Peyer's patch (tissue), 4 donors: Measurements from ENCODE around the gene CHST7.

Experiments used
- CTCF ChIP-seq, 6 experiments: fragments of 450-650 bp in 4 of 6; fragments of 200-600 bp in 2 of 6; sonication (generic) in 1 of 6; IDR thresholded peaks; one replicate each; pipeline ENCODE4 v1.5.1; 2017 to 2019; ENCODE audit warnings: antibody characterized with exemption in 6 of 6, mild to moderate bottlenecking in 3 of 6, moderate library complexity in 1 of 6
- POLR2A ChIP-seq, 2 donors: fragments of 450-650 bp; IDR thresholded peaks; one replicate each; pipeline ENCODE4 v1.5.1; 2017; ENCODE audit warnings: antibody characterized with exemption in 2 of 2, mild to moderate bottlenecking in 2 of 2, moderate library complexity in 2 of 2

GRCh38 chrX:46611658-46612362 is 38.2 kb downstream of the CHST7 start:
- TF ChIP-seq CTCF (IDR thresholded peaks at IDR 0.05) (no peak), POLR2A (IDR thresholded peaks at IDR 0.05) (no peak)
